HG02885 (cell line): ENCODE measurements around the gene DCAF8.

Experiments
- ATAC-seq: cut with Tn5 transposase; IDR thresholded peaks from one replicate; pipeline ENCODE4 v1.9.1; 2021; ENCODE audit warnings: mild to moderate bottlenecking; ENCODE audit not compliant: unreplicated experiment, poor library complexity

Gene DCAF8

DNA sequence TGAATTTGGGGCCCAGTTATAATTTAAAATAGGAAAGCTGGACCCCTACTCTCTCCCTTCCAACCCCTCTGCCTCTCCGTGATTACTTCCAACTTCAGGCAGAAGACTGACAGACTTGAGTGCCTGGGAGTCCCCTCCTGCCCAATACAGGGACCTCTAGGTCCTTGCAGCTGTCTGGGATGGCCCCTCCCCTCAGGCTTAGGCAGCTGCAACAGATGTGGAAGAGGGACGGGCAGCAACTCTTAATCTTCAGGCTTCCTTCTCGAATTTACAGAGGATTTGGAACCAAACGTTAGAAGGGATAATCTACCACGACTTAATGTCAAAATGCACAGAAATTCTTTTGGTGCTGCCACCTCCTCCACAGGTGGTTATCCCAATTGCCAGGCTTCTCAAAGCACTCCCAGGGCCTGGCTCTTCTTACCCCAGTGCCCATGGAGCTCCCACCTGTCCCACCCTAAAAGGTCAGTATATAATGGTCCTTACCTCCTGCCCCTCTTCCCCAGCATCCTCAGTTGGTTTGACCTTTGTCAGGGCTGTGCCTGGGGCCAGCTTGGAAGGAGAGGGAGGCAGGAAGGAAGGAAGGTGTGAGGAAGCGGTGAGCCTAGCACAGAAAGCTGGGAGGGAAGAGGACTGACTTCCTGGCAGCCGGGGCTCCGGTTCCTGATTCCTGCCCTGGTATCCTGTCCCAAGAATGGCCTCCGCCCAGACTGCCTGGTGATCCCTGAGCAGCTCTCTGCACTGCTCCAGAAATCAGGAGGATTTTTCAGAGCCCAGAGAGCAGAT lies 54.4 kb downstream of the DCAF8 start:
- ATAC-seq: no peak

GRCh38 chr1:160207118-160207650 lies 55.2 kb downstream of the DCAF8 start:
- no peak for ATAC-seq

DNA sequence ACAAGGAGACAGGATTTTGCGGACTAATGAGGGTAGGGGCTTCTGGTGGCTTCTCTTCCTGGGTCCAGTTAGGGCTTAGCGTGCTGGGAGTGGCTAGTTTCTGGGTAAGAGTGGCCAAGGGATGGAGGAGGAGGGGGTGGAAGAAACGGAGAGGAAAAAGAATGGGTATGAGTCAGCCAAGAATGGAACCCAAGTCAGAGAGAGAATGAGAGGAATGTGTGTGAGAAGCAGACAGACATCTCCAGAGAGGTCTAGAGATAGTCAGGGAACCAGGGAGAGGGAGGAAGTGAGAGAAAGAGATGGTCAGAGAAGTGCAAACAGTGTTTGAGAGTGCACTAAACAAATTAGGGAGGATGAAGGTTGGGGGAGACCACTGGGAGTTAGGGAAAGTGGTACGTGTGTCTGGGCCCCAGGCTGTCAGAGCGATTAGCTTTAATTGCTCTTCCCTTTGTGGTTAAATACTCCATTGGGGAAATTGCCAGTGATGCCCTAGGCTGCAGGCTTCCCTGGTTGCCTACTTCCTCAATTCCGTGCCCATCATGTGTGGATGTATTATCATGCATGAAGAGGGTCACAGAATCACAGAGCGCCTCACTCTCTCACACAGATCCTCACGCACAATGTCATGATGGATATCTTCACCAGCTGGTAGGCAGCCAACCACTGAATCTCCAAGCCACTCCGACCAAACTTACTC lies 55.8 kb downstream of the DCAF8 start:
- ATAC-seq: no peak

DNA sequence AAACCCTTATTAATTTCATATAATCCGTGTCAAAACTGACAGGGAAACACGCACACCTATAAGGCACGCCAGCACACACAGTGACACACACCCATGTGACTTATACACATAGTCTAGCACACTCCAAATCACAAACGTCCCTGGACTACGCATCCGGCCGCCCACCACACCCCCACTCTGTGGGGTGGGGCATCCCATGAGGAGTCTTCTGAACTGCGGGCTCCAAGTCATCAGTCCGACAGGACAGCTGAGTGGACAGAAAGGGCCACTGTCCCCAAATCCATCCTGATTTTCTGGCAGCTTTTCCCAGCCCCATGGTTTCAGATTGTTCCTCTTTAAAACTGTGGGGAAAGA lies 56.3 kb downstream of the DCAF8 start:
- peak; percentile 42 for ATAC-seq

GRCh38 chr1:160205242-160206035 lies 56.9 kb downstream of the DCAF8 start, which contains the start of gene PEA15:
TSS of gene PEA15 (plus strand) at chr1:160205384. CDS start at chr1:160211545, 6,161 bp downstream.
- peak; percentile 64 for ATAC-seq

GRCh38 chr1:160204526-160205241 lies 57.7 kb downstream of the DCAF8 start:
- ATAC-seq: peak; percentile 65

- no peak for ATAC-seq
These were observed 61.6 kb downstream of the DCAF8 start for GRCh38 chr1:160200786-160201185.

DNA sequence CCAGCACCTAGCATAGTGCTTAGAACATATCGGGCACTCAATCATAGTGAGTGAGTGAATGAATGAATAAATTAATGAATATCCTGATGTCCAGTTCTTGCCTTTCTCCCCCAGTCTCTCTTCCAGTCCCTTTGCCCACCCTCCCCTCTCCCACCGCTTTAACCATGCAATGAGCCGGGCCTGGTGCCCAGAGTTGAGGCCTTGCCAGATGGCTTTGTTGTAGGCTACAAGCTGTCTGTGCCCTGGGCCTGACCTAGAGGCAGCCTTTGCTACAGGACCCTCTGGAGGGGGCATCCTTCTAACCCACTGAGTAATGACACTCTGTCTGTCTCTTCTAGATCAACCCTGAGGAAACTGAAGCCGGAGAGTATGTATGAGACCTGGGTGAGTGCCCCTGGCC lies 65.1 kb downstream of the DCAF8 start:
- ATAC-seq: no peak

GRCh38 chr1:160196143-160196542 lies 66.2 kb downstream of the DCAF8 start:
- no peak for ATAC-seq

DNA sequence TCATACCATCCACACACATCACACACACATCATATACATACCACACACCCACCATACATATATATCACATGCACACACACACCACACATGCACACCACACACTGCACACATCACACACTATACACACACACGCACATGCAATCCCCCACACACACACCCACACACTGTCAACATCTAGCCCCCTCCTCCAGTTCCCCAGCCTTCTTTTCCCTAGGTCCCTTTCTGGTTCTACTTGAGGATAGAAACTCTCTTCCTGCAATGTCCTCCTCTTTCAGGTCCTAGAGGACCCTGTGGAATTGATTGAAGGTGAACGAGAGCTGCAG lies 67.7 kb downstream of the DCAF8 start:
- ATAC-seq: no peak

DNA sequence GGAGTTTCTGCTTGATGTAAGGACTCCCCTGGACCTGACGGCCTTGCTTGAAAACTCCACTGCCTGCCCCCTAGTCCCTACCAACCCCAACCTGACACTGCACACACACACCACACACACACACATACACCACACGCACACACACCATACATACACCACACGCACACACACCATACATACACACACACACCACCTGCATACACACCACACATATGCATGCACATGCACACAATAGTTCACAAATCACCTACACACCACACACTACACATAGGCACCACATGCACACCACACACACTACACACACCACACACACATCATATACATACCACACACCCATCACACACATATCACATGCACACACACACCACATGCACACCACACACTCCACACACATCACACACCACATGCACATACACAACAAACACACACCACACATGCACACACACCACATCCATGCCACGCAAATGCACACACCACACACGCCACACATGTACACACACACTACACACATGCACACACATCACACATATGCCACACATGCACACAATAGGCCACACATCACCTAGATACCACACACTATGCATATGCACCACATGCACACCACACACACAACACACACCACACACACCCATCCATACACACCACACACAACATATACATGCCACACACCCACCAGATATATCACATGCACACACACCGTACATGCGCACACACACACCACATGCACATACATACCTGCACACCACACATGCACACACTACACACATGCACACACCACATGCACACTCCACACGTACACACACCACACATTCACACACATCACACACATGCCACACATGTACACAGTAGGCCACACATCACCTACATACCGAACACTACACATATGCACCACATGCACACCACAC lies 68.3 kb downstream of the DCAF8 start:
- no peak for ATAC-seq

- peak; percentile 68 for ATAC-seq
These were observed 69.1 kb downstream of the DCAF8 start for GRCh38 chr1:160193091-160193819.

DNA sequence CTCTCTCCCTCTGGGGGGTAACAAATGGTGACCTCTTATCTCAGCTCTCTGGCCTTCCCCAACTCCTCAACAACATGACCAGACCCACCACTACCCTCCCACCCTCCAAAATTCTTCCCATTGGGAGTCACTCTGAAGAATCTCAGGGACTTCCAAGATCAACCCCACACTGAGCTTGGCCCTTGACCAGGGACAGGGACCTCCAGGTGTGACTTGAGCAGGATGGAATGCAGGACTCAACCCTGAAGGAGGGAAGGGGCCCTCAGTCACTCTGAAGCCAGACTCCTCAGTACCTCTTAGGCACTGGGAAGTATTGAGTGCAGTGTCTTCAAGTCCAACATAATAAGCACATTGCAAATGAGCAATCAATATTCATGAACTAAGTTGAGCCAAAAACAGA lies 70.1 kb downstream of the DCAF8 start:
- ATAC-seq: no peak

DNA sequence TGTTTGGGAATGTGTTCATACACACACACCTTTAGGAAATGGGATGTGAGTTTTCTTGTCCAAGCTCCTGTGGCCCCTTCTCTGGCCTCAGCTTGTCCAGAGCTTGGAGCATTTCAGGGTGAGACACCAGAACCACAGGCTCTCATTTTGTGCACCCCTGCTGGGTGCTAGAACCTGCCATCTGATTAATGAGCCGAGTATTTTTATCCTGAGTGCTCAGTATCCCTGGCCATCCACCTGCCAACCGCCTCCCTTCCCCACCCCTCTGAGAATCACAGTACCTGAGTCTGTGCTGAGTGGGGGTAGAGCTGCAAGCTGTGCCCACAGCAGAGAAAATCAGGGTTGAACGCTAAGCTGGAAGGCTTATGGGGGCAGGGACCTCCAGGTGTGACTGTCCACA lies 70.6 kb downstream of the DCAF8 start:
- no peak for ATAC-seq

GRCh38 chr1:160189649-160190625 lies 72.4 kb downstream of the DCAF8 start, which contains the start of gene CASQ1:
TSS of gene CASQ1 (plus strand) at chr1:160190575. CDS start at chr1:160190752, 177 bp downstream.
- no peak for ATAC-seq

GRCh38 chr1:160188341-160188740 lies 74.0 kb downstream of the DCAF8 start:
- no peak for ATAC-seq

- ATAC-seq: no peak
These were observed 74.9 kb downstream of the DCAF8 start for GRCh38 chr1:160187407-160187806.
